ENCODE measurements around the gene IL12A.

IL12A gene

DNA sequence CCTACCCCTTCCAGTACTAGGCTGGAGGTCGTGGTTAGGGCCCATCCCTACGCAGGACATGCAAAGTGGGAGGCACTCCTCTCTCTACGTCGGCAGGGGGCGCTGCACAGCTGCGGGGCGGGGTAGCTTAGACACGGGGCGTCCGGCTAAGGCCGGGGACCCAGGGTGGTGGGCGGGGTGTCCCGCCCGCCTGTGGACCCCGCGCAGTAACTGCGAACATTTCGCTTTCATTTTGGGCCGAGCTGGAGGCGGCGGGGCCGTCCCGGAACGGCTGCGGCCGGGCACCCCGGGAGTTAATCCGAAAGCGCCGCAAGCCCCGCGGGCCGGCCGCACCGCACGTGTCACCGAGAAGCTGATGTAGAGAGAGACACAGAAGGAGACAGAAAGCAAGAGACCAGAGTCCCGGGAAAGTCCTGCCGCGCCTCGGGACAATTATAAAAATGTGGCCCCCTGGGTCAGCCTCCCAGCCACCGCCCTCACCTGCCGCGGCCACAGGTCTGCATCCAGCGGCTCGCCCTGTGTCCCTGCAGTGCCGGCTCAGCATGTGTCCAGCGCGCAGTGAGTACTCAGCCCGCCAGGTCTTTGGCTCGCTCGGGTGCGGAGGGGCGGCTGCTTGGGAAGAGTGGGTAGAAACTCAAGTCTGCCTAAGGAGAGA lies at the start of gene IL12A:
TSS of gene IL12A (plus strand) at position 219 of the 655 bp plus-strand sequence.
- DNase-seq: peak; percentile 94

DNA sequence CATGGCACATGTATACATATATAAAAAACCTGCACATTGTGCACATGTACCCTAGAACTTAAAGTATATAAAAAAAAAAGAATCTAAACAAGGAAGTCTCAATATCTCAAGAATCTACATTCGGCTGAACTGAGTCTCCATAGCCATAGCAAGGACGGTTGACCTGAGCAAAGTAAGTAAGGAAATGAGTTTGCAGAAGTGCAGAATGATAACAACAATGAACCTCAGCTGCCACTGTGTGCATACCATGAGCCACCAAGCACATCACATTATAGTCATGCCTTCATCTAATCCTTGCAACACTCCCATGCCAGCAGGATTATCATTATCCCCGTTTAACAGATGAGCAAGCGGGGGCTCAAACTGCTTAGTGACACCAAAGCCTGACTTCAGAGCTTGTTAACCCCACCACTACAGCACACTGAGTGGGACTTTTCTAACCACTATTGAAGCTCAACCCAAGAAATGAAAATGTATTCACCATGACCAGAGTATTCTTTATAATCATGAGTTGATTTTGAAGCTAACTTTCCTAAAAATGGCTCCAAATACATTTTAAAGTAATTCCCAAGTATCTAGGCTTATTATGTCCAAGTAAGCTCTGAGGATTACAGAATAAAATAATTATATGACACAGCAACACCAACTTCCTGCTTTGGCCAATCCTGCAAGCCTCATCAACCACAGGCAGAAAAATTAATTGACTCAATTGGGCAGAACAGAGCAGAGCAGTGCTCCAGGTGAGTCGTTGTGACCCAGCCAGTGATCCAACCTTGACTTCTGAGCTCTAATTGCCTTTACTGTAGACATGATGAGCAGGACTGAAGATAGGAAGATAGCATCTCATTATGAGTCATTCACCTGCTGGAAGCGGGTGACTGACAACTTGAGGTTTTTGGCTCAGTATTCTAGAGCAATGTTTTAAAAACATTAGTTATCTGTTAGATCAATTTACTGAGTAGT lies 47.3 kb upstream of the IL12A start:
- no peak for DNase-seq

DNA sequence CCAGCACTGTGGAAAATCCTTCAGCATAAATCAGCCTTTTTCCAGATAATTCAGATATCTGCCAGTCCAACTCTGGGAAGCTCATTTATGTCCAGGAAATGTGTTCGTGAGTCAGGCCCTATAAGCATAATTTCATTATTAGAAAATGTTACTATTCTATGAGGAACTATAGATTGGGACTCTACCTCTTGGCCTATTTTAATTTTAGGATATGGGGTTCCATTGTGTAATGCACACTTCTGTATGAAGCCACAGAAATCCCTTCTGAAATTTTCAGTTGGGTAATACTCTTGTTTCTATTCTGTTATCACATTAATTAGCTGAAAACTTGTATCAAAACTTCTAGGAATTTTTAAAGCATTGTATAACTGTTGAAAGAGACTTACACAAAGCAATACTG lies 43.9 kb upstream of the IL12A start:
- DNase-seq: no peak

DNA sequence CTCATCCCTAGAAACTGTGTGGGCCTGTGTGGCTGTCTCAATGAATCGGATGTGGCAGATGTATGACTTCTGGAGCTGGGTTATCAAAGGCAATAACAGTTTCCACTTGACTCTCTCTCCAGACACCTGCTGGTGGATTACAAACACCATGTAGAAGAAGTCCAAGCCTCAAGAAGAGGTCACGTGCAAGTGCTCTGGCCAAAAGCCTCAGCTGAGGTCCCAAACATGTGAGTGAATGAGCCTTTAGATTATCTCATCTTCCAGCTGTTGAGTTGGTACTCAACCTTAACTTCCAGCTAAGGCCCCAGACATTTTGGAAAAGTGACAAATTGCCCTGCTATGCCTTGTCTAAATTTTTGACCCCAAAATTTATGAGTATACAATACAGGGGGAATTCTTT lies 42.7 kb upstream of the IL12A start:
- DNase-seq: no peak

DNA sequence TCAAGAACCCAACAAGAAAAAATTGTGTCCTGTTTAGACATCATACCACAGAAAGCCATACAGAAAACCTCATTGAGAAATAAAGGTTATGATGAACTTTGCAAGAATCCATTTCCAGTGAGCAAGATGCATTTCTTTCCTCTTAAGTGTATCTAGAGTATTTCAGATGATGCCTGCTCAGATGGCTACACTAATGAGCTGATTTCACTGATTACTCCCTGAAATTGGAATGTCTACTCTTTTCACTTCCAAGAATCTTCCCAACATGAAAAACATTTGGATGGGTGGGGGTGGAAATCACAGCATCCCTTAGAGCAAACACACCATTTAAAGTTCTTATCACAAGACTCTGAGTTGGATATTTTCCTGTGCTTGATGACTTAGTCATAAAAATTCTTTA lies 41.4 kb upstream of the IL12A start:
- DNase-seq: no peak

DNA sequence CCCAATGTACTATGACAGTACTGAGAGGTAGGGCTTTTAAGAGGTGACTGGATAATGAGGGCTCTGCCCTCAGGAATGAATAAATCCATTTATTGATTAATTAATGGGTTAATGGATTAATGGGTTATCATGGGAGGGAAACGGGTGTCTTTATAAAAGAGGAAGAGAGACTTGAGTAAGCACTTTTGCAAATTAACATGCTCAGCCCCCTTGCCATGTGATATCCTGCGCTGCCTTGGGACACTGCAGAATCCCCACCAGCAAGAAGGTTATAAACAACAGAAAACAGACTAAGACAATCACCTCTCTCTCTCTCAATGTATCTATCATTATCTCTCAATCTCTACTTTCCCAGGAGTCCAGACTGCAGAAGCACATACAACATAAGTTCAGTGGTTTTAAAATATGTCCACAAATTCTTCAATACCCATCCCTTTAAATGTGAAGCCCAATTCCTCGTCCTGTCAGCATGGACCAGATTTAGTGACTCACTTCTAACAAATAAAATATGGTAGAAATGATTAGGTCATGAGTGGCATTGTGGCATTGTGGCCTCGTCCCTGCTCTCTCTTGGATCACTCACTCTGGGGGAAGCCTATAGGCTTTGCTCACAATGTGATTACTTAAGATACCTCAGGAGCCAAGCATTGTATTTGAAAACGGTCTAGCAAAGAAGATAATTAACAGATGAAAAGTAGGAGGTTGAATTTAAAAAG lies 40.0 kb upstream of the IL12A start:
- no peak for DNase-seq

DNA sequence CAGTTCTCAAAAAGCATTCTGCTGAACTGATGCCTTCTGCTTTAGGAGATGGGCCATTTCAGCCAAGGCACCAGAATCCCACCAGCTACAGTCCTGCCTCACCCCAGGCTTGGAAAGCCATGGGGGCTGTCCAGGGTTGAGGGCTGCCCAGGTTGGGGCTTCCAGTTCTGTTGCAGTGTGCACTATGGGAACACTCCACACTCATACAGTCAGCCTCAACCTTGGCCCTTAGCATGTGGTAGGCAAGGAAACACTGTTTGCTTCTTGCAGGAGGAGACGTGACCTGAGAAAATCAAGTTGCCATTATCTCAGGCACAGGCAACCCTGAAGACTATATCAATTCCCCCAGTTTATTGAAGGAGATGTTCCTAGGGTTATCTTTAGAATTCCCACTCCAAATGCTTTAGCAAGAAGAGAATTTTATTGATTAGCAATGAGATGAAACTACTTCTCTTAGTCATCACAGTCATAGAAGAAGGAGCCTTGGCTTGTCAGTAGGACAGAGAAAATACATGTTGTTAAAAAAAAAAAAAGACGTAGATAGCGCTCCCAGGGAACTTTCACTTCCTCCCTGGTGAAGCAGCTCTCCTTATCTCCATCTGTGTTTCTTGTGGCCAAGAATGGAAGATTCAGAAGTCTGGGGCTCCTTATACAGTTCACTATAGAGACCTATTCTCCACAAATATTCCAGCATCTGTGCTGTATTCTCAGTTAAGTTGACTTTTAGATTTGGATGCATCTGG lies 38.3 kb upstream of the IL12A start:
- DNase-seq: no peak

DNA sequence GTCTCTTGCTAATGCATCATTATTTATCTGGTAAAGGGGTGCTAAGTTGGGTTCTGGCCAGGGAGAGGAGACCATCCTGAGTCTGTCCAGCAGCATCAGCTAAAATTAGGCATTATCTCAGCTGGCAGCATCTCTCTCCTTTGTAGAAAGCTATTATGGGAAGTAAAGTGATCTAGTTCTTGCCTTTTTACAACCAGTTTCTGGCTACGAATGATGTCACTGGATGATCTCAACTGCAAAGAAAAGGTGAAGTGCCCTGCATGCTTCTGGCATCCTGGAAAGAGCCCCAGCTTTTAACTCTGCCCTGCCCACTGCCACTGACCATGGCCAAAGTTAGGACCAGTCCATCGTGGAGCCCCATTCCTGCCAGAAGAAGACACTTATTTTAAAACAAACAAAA lies 37.1 kb upstream of the IL12A start:
- no peak for DNase-seq

DNA sequence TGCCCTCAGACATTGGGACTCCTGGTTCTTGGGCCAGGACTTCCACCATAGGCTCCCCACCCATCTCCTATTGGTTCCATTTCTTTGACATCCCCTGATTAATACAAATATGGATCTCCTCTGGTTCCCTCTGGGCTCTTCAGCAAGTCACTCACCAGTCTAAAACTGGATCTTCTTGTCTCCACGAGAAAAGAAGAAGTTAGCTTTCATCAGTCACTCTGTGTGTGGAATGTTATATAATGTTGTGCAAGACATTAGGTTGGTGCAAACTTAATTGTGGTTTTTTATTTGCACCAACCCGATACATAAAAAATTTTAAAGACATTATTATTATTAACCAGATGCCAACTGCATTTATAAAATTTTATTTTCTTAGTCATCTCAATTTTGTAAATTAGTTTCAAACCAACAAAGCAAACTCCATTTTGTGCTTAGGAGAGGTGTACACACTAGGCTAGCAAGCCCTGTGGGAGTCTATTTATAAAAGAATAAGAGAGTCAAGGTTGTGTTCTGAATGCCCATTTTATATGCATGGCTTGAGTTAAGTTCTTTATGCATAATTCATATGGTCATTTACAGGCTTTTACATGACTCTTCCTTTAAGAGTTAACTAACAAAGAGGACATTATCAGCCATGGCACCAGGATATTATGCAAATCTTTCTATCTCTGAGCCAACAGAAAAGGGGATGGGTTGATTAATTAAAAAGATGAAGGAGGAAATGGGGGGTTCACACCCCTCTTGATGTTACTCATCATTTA lies 35.1 kb upstream of the IL12A start:
- no peak for DNase-seq

DNA sequence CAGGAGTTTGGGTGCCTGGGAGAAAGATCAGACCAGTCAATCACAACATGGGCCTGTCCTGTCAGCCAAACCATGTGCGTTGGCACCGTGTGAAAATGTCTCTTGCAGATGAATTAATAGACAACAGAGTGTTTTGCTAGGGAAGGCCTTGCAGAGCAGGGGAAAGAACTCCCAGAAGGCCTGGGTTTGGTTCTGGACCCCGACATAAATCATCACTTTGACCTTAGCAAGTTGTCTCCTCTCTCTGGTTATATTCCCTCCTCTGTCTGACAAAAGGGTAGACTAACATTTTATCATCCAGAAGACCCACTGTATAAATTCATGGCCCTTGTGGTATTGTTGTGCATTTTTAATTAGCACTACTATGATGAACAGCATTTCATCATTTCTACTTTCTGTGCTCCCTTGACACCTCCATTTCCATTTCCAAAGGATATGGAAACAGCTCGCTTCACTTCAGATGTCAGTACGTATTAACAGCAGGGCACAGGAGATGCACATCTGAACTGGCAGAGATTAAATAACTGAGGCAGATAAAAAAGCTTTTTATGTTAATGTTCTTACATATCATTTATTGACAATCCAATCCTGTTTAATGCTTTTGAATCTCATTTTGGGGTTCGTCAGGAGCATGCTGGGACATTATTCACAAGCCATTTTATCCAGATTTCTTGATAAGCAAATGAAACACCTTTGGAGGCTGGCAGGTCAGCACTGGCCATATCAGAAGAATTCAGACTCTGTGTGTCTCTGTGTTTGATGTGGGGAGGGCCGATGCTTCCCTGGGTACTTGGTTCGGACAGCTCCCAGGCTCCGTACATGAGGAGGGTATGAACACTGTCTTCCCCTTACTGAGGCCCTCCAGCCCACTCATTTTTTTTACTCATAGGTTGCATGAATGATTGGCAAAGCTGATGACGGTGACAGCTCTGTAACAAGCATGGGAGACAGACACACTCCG lies 28.2 kb upstream of the IL12A start:
- DNase-seq: no peak

DNA sequence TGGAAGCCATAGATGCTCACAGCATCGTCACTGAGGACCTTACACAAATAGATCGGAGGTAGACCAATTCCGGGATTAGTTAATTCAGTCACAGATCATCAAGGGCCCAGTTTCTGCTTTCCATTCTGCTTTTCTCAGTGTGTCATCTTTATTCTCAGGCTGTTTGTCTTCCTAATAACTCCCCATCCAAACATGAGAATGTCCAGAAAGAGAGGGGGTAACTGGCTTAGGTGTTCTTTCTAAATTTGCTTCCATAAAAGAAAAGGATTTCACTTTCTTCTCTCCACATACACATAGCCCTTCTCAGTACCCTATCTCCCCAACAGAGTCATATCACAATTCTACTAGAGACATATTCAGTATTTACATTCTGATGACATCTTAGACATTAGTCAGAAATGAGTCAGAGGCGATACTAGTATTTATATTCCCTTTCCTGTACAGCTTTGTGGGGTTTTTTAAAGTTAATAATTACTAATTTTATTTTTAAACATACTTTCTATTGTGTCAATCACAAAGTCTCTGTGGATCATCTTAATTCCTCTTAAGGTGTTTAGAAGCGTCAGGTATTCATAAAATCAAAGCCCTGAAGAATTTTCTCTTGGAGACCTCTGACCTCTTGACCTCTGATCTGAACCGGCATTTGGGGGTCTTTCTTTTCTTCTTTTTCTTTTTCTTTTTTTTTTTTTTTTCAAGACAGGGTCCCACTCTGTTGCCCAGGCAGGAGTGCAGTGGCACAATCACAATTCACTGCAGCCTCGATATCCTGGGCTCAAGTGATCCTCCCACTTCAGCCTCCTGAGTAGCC lies 24.3 kb upstream of the IL12A start:
- no peak for DNase-seq

DNA sequence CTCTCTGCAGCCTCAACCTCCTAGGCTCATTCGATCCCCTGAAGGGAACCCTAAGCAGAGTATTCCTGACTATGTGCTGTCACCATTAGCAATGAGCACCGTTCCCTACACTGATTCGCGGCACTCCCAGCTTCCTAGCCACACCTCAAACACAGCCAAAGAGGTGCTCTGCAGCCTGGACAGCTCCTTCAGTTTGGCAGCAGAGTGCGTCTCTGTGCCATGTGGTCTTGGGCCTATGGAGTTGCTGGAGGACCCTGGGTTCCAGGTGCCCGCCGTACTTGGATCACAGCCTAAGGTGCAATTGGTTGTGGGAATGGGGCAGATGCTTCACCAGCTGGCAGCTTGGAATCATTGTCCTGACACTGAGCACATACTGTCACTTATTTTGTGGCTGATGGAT lies 17.3 kb upstream of the IL12A start:
- no peak for DNase-seq

DNA sequence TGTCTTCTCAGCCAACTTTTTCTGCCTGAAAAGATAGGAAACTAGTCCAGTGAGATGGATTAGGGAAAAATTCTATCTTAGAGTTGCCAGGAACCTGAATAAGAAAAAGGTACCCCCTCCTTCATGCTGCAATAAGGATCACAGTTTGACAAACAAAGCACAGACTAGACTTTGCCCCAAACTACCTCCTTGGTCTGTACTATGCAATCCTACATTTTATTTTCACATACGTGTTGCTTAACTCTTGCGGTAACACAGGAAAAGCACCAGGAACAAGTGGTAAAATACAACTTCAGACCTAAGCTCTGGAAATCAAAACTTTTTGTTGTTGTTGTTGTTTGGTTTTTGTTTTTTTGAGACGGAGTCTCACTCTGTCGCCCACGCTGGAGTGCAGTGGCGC lies 11.3 kb upstream of the IL12A start:
- DNase-seq: no peak

DNA sequence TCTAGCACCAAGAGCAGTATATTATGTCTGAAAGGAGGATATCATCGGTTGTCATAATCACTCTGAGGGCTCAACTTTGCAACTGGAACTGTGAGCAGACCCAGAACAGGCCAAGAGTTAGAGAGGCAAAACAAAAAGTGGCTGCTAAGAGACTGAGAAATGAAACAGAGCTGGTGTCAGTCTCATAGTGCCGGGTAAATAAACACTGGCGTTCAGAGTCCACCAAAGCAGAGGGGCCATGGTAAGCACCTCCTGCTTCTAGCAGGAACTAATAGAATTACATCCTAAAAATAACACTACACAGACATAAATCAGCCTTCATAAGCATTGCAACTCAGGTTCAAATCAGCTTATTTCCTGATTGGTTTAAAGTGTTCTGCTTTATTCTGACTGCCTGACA lies 10.3 kb upstream of the IL12A start:
- no peak for DNase-seq

DNA sequence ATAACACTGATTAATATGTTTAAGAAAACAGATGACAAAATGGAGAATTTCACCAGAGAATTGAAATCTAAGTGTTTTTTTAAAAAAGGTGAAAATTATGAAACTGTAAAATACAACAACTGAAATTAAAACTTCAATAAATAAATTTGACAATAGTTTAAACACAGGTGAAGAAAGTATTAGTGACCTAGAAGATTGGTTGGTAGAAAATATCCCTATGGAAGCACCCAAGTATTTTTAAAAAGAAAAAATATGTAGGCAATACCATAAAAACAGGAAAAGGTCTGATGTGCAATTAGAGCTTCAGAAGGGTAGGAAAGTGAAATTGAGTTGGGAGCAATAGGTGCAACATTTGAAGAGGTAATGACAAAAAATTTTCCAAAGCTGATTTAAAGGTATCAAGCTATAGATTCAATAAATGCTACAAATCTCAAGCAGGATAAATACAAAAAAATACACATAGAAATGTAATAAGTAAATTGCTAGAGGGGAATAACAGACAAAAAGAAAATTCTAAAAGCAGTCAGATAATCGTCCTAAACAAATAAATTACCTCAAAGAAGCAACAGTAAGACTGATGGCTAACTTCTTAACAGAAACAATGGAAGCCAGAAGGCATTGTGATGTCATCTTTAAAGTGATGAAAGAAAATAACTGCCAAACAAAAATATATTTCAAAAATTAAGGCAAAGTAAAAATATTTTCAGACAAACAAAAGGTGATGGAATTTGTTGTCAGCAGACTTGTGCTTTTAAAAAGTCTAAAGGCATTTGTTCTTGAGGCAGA lies 9.5 kb upstream of the IL12A start:
- DNase-seq: no peak

DNA sequence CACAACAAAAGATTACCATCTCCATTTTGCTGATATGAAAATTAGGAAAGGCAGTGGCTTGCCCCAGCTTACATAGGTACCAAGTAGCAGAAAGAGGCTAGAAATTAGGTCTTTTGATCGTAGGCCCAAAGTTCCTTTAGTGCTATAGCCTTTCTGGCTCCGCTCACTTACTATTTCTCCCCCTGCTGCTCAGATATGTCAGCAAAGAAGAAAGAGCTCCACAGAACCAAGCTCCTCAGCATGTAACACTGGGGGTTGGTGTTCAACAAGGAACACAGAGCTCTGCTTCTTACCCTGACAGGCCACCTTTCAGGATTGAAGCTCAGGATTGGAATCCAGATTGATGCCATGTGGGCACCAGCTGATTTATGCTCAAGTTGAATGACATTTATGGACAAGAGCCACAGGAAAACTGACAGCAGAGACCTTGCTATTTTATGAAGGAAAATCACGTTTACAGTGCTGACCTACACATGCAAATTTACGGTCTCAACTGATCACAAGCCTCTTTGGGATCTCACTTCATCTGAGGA lies 6.1 kb upstream of the IL12A start:
- no peak for DNase-seq

DNA sequence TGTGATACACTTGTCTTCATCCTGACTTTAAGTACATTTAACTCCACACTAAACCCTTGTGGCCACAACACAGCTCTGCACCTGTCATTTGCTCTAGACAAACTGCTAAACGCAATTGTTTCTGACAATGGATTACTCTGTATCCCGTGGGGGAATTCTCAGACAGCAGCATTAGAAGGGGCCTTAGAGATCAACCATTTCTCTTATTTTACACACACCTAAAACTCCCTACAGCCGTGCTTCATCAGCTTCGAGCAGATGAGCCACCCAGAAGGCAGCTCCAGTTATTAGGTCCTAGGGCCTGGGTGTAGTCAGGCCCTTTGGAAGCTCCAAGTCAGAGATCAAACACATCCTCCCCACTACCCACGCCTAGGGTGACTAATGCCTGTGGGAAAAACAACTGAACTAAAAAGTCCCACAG lies 1.3 kb upstream of the IL12A start:
- DNase-seq: no peak

DNA sequence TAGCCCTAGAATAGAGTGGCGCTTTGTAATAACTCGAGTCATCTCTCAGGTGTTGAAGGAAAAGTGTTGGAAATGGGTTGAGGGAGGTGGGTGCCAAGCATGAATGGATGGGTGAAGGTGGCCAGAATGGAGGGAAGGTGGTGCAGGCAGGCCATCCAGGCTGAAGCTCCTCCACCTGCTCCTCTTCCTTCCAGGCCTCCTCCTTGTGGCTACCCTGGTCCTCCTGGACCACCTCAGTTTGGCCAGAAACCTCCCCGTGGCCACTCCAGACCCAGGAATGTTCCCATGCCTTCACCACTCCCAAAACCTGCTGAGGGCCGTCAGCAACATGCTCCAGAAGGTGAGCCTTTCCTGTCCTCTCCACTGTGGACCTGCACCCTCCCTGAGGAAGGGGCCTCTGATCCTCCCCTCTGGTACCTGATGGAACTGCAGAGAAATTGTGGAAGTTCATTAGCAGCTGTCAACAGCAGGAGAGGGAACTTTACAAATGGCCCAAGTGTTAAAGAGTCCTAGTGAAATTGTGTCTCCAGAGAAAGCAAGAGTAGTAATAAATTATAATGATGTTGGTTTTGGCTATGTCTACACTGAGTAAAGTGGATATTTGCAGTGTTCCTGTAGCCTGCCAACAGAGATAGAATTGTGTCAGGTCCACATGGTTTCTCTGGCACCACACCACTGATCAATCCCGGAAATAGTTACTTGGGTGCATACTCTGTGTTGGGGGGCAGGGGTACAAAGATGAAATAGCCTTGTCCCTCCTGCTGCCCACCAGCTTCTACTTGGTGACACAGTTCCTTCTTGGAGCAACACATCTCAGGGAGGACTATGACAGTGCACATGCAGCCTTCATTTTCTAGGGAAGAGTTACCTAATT lies 1.6 kb downstream of the IL12A start:
- no peak for DNase-seq
